Activated T-cell treated with anti-CD3 and anti-CD28 coated beads, Interleukin-2, amount 50 U/mL, for 4 hours (primary cell): ENCODE measurements around the gene MYO18A. TPM values are rescaled to one million over a fixed set of nuclear protein-coding genes. Genes with fewer than 3 reads are reported as not detected.

Source experiments
- ATAC-seq, 2 donors: fragments of 200-7000 bp; cut with Tn5 transposase; one replicate each; pipeline ENCODE4 v1.10.0; 2021
- DNase-seq: peaks from one replicate; pipeline ENCODE4 v3.0.0-alpha.2; 2020
- H3K27me3 Mint-ChIP-seq: one replicate; pipeline ENCODE4 v1.8.0; 2021; ENCODE audit warnings: low read depth, mixed read lengths
- H3K36me3 Mint-ChIP-seq: one replicate; pipeline ENCODE4 v1.8.0; 2022; ENCODE audit warnings: mixed read lengths; ENCODE audit not compliant: insufficient read depth
- H3K4me1 Mint-ChIP-seq: one replicate; pipeline ENCODE4 v1.8.0; 2021; ENCODE audit warnings: low read depth, mixed read lengths
- H3K4me3 Mint-ChIP-seq: one replicate; pipeline ENCODE4 v1.8.0; 2021; ENCODE audit warnings: mild to moderate bottlenecking, moderate library complexity, mixed read lengths
- H3K9me3 Mint-ChIP-seq: one replicate; pipeline ENCODE4 v1.8.0; 2021; ENCODE audit warnings: mixed read lengths
- total RNA-seq, 3 donors: library from RNA; stranded (reverse); gene quantifications; one replicate each; pipeline ENCODE4 v1.2.1, GENCODE V29; 2021

The MYO18A gene
- total RNA-seq, 3 donors from 2014 or later: 24.2 to 24.3 (median 24.2) TPM

- no peak for ATAC-seq
- no peaks in the 10 kb centered on the region for H3K9me3 Mint-ChIP-seq
These were observed 137.3 kb downstream of the MYO18A start, which contains the start of gene PIPOX for GRCh38 chr17:29042679-29043538. Gene PIPOX, plus strand, starts transcription at chr17:29043141. Its CDS starts 85 bp downstream, at chr17:29043226.

GRCh38 chr17:29042026-29042678 lies 138.0 kb downstream of the MYO18A start:
- H3K36me3 Mint-ChIP-seq: no peaks in the 10 kb centered on the region
- no peak for ATAC-seq

More at GRCh38 chr17:29042679-29043538, 137.3 kb downstream of the MYO18A start, which contains the start of gene PIPOX:
- H3K4me1 Mint-ChIP-seq: no peaks in the 10 kb centered on the region
- H3K36me3 Mint-ChIP-seq: no peaks in the 10 kb centered on the region
- no peak for DNase-seq
- H3K27me3 Mint-ChIP-seq: peaks cover 22% of the 10 kb centered on the region
- H3K4me3 Mint-ChIP-seq: no peak within 1 kb of the TSS

GRCh38 chr17:29041571-29041970 lies 138.6 kb downstream of the MYO18A start:
- no peaks in the 10 kb centered on the region for H3K9me3 Mint-ChIP-seq
- H3K27me3 Mint-ChIP-seq: peaks cover 21% of the 10 kb centered on the region
- no peak overlapping the region for H3K4me3 Mint-ChIP-seq
- ATAC-seq: no peak
- no peaks in the 10 kb centered on the region for H3K36me3 Mint-ChIP-seq
- no peaks in the 10 kb centered on the region for H3K4me1 Mint-ChIP-seq
- DNase-seq: no peak

More at GRCh38 chr17:29042026-29042678, 138.0 kb downstream of the MYO18A start:
- Mint-ChIP-seq H3K9me3 (no peaks in the 10 kb centered on the region), H3K4me3 (no peak overlapping the region), H3K27me3 (peaks cover 22% of the 10 kb centered on the region), H3K4me1 (no peaks in the 10 kb centered on the region)
- DNase-seq: no peak

GRCh38 chr17:29041091-29041490 lies 139.1 kb downstream of the MYO18A start:
- no peaks in the 10 kb centered on the region for H3K9me3 Mint-ChIP-seq
- H3K4me3 Mint-ChIP-seq: no peak overlapping the region
- H3K4me1 Mint-ChIP-seq: no peaks in the 10 kb centered on the region
- DNase-seq (no peak), ATAC-seq (no peak)
- H3K27me3 Mint-ChIP-seq: peaks cover 21% of the 10 kb centered on the region
- H3K36me3 Mint-ChIP-seq: no peaks in the 10 kb centered on the region

- no peak for DNase-seq
- Mint-ChIP-seq H3K27me3 (peaks cover 28% of the 10 kb centered on the region), H3K4me1 (no peaks in the 10 kb centered on the region), H3K36me3 (no peaks in the 10 kb centered on the region), H3K4me3 (no peak overlapping the region), H3K9me3 (peaks cover 4% of the 10 kb centered on the region)
- no peak for ATAC-seq
These were observed 140.2 kb downstream of the MYO18A start for GRCh38 chr17:29039764-29040598.

- no peak for ATAC-seq
These were observed 142.0 kb downstream of the MYO18A start for GRCh38 chr17:29038085-29038795.

GRCh38 chr17:29037739-29038084 lies 142.5 kb downstream of the MYO18A start:
- no peaks in the 10 kb centered on the region for H3K36me3 Mint-ChIP-seq
- H3K4me1 Mint-ChIP-seq: no peaks in the 10 kb centered on the region
- ATAC-seq (no peak), DNase-seq (no peak)
- peaks cover 29% of the 10 kb centered on the region for H3K27me3 Mint-ChIP-seq
- peaks cover 16% of the 10 kb centered on the region for H3K9me3 Mint-ChIP-seq
- H3K4me3 Mint-ChIP-seq: no peak overlapping the region

More at GRCh38 chr17:29038085-29038795, 142.0 kb downstream of the MYO18A start:
- Mint-ChIP-seq H3K4me3 (no peak overlapping the region), H3K4me1 (no peaks in the 10 kb centered on the region), H3K9me3 (peaks cover 16% of the 10 kb centered on the region), H3K36me3 (no peaks in the 10 kb centered on the region), H3K27me3 (peaks cover 27% of the 10 kb centered on the region)
- DNase-seq: no peak

GRCh38 chr17:29036584-29036983 lies 143.6 kb downstream of the MYO18A start:
- Mint-ChIP-seq H3K9me3 (peaks cover 16% of the 10 kb centered on the region), H3K36me3 (no peaks in the 10 kb centered on the region)
- ATAC-seq: peak in 1 of 2 donors; percentile 37

GRCh38 chr17:29034510-29034909 lies 145.7 kb downstream of the MYO18A start:
- H3K36me3 Mint-ChIP-seq: no peaks in the 10 kb centered on the region
- DNase-seq: no peak

More at GRCh38 chr17:29036584-29036983, 143.6 kb downstream of the MYO18A start:
- Mint-ChIP-seq H3K4me3 (no peak overlapping the region), H3K4me1 (no peaks in the 10 kb centered on the region), H3K27me3 (peaks cover 31% of the 10 kb centered on the region)
- no peak for DNase-seq

GRCh38 chr17:29032857-29033197 lies 147.4 kb downstream of the MYO18A start:
- peaks cover 16% of the 10 kb centered on the region for H3K9me3 Mint-ChIP-seq
- H3K4me3 Mint-ChIP-seq: no peak overlapping the region
- no peak for ATAC-seq
- no peaks in the 10 kb centered on the region for H3K4me1 Mint-ChIP-seq
- peaks cover 47% of the 10 kb centered on the region for H3K27me3 Mint-ChIP-seq
- no peak for DNase-seq
- no peaks in the 10 kb centered on the region for H3K36me3 Mint-ChIP-seq

More at GRCh38 chr17:29034510-29034909, 145.7 kb downstream of the MYO18A start:
- Mint-ChIP-seq H3K4me3 (no peak overlapping the region), H3K27me3 (peaks cover 47% of the 10 kb centered on the region), H3K9me3 (peaks cover 16% of the 10 kb centered on the region), H3K4me1 (no peaks in the 10 kb centered on the region)
- no peak for ATAC-seq

- Mint-ChIP-seq H3K9me3 (peaks cover 16% of the 10 kb centered on the region), H3K36me3 (no peaks in the 10 kb centered on the region), H3K27me3 (peaks cover 49% of the 10 kb centered on the region), H3K4me3 (no peak overlapping the region), H3K4me1 (no peaks in the 10 kb centered on the region)
- DNase-seq (no peak), ATAC-seq (no peak)
These were observed 148.0 kb downstream of the MYO18A start for GRCh38 chr17:29032013-29032856.

- H3K36me3 Mint-ChIP-seq: no peaks in the 10 kb centered on the region
- no peak for ATAC-seq
- no peaks in the 10 kb centered on the region for H3K4me1 Mint-ChIP-seq
- no peak for DNase-seq
- peaks cover 16% of the 10 kb centered on the region for H3K9me3 Mint-ChIP-seq
- H3K27me3 Mint-ChIP-seq: peaks cover 54% of the 10 kb centered on the region
- H3K4me3 Mint-ChIP-seq: no peak overlapping the region
These were observed 148.7 kb downstream of the MYO18A start for GRCh38 chr17:29031488-29031887.
